Right ventricle myocardium inferior (tissue), 1 donor: ENCODE measurements around the gene DUSP9. TPM values are rescaled to one million over a fixed set of nuclear protein-coding genes. Genes with fewer than 3 reads are reported as not detected.

Experiments used
- ATAC-seq: fragments of 200-7000 bp; cut with Tn5 transposase; one replicate; pipeline ENCODE4 v1.9.1; 2020; ENCODE audit warnings: mild to moderate bottlenecking, moderate library complexity
- DNase-seq: peaks from one replicate; pipeline ENCODE4 v3.0.0; 2021; ENCODE audit errors: missing footprints
- intact Hi-C: fragments of 100-400 bp; cut with DNase I; formaldehyde crosslinking; loops from one replicate; pipeline ENCODE4 v1.11.0; 2022
- total RNA-seq: library from RNA; stranded (reverse); fragmentation: NEBNext Ultra II Directional; extraction: Animal tissue kit (Norgen Biotek cat#: 25700); gene quantifications from one replicate; pipeline ENCODE4 v1.2.1, GENCODE V29; 2021
- donor health status: DM: no; HTN: yes; CAD: no; lungs with severe emphysema.

DUSP9 gene
- total RNA-seq, 1 donor from 2014 or later: 0.19 TPM

GRCh38 chrX:153614818-153615217 lies 32.2 kb upstream of the DUSP9 start:
- ATAC-seq: no peak
- intact Hi-C loops: no loop called here
- no peak for DNase-seq

DNA sequence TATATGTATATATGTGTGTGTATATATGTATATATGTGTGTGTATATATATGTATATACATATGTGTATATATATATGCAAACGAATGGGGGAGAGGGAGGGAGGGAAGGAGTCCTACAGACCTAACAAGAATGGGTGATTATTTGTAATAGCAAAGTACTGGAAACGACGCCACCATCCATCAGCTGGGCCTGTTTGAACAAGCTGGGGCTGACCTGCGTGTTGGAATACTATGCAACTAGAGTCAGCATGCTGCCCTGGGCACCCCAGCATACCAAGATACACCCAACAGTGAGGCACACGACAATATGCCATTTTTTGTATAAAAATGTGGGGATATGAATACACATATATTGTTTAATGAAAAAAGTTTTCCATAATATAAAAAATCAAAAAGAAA lies 26.4 kb upstream of the DUSP9 start:
- no peak for ATAC-seq
- intact Hi-C loops: no loop called here
- no peak for DNase-seq

DNA sequence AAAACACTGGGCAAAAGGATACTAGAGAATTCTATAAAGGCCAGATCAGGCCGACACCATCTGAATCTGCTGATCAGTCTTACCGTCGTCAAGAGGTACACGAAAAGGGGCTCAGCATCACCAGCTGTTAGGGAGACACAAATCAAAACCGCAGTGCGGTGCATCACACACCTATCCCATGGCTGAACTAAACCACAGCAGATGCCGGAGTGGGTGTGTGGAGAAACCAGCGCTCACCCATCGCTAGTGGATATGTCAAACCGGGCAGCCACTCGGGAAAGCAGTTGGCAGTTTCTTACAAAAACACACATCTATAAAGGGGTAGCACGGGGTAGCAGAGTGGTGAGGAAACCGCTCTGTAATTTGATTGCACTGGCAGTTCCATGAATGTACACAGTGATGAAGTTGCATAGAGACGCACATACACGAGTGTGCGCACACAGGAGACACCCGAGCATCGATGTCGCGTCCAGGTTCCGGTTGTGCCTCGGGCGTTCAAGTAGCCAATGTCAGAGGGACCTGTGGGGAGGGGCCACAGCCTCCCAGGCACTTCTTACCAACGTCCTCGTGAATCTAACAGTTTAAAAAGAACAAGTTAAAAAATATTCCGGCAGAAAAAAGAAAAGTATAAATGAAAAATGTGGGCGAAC lies 24.9 kb upstream of the DUSP9 start:
- no peak for DNase-seq
- intact Hi-C loops: no loop called here

DNA sequence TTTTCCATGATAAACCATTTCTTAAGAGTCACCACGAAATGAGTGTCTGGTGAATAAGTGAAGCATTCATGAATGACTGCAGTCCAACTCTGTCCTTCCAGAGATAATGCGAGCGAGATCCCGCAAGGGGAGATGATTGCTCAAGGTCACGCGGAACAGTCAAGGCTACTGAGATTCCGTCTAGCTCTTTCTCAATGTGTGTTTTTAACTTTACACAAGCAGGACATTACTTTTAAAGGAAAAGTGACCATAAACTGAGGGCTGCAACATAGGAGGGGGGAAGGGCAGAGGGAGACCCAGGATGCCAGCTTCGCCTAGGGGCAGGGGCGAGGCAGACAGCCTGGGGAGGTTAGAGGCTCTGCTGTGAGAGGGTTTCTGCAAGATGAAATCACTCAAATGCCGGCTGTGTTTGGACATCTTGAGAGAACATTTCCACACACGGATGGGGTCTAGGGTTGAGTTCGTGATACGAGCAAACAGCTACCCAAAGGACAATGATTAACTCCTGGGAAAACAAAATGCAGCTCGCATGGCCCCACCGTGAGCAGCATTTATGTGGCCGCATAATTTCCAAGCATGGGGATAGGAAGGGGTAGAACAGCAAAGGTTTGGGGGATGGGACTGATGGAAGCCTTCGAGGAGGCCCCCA lies 24.2 kb upstream of the DUSP9 start:
- DNase-seq (no peak), ATAC-seq (no peak)
- intact Hi-C loops: no loop called here

More for the DNA sequence above, 24.9 kb upstream of the DUSP9 start:
- ATAC-seq: no peak

- intact Hi-C loops: no loop called here
- ATAC-seq (no peak), DNase-seq (no peak)
Observed at GRCh38 chrX:153623310-153624029, 23.5 kb upstream of the DUSP9 start.

DNA sequence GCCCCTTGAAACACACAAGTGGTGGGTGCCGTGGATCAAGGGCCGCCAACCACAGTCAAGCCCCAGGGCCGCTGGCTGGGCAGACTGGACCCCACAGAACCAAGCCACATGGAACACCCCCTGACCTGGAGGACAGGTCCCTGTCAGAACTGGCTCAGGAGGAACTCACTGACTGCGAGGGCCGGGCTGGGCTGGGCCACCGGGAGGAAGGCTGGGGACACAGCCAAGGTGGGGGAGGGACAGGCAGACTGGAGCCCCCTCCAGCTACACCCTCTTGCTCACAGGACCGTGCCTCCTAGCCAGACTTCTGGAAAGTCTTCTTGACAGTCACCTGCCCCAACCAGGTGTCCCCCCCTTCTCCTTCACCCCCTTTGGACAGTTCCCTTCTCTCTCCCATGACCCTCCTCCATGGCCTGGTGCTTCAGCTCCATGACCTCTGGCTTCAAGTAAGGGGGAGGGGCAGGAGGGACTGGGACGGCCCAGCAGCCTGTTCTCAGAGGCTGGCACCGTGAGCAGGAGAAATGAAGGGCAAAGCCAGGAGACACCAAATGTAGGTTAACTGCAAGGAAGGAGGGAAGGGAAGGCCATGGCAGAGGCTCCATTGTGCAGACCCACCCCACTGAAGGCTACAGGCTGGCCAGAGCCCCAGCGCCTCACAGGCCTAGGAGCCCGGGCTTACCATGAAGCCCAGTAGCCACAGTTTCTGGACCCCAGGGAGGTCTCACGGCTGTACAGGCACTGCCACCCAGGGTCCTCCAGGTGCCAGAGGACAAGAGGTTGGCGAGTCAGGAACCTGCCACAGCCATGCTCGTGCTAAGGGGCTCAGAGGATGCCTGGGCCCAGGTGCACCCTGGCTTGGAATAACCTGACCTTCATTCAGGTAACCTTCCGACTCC lies 22.6 kb upstream of the DUSP9 start:
- intact Hi-C loops: no loop called here
- DNase-seq (no peak), ATAC-seq (no peak)

- no peak for ATAC-seq
- intact Hi-C loops: no loop called here
- DNase-seq: no peak
Observed at GRCh38 chrX:153625271-153626024, 21.6 kb upstream of the DUSP9 start.

DNA sequence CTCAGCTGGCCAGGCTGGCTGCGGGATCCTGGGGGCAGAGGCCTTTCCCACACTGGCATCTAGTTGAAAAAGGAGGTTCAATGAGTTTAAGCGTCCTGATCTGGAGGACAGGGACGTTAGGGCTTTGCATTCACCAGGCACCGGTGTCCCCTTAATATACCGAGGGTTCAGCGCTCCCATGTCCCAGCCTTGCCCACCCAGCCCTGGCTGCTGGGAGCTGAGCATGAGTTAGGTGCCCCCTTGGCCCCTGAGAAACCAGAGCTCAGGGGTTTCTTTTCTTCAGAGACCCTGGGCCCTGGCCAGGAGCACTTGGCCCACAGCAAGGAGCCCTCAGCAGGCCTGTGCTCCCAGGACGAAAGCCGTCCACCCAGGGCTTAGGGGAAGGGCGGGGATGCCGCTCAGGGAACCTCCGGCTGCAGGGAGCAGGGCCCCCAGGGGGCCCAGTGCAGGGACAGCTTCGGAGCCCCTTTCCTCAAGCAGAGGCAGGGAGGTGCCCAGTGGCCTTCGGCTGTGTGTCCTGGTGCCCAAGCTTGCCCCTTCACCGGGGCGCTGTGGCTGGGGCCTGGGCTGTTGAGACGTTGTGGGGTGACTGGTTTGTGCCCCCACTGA lies 20.9 kb upstream of the DUSP9 start:
- no peak for DNase-seq
- no peak for ATAC-seq
- intact Hi-C loops: no loop called here

- no peak for ATAC-seq
- no peak for DNase-seq
- intact Hi-C loops: no loop called here
Observed at GRCh38 chrX:153626863-153627674, 19.9 kb upstream of the DUSP9 start.

DNA sequence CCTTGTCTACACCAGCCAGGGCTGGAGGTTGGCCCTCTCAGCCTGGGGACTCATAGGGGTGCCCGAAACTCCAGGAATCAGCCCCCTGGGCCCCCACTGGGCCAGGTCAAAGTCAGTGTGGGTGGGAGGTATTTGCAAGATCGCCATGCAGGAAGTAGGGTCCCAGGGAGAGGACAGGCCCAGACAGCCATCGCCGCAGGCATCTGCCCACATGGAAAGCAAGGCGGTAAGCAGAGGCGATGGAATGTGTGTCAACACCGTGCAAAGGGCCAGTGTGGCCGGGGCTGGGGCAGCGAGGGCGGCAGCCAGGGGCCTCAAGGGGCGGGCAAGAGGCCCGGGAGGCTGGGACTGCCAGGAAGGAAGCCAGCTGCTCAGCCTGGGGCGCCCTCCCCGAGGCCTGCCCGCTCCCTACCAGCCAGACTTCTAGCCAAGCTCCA lies 19.3 kb upstream of the DUSP9 start:
- ATAC-seq (no peak), DNase-seq (no peak)
- intact Hi-C loops: no loop called here

DNA sequence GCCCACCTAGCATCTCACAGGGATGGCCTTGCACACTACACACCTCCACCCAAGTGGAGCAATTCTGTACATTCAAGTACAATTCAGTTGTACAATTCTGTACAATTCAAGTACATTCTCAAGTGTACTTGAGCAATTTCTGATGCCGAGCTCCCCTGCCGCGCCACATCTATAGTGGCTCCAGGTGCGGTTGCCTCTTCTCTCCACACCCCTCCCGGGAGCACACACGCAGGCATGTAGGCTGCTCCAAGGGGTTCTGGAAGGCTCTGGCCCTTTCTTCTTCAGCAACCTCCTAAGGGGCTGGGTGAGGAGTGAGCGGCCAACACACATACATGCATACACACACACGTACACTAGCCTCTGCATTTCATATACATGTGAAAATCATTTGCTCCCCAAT lies 18.9 kb upstream of the DUSP9 start:
- no peak for DNase-seq
- ATAC-seq: no peak
- intact Hi-C loops: no loop called here

GRCh38 chrX:153628665-153629064 lies 18.3 kb upstream of the DUSP9 start:
- ATAC-seq: no peak
- intact Hi-C loops: no loop called here
- DNase-seq: no peak

- DNase-seq: no peak
- intact Hi-C loops: no loop called here
- no peak for ATAC-seq
Observed at GRCh38 chrX:153631346-153631745, 15.7 kb upstream of the DUSP9 start.

DNA sequence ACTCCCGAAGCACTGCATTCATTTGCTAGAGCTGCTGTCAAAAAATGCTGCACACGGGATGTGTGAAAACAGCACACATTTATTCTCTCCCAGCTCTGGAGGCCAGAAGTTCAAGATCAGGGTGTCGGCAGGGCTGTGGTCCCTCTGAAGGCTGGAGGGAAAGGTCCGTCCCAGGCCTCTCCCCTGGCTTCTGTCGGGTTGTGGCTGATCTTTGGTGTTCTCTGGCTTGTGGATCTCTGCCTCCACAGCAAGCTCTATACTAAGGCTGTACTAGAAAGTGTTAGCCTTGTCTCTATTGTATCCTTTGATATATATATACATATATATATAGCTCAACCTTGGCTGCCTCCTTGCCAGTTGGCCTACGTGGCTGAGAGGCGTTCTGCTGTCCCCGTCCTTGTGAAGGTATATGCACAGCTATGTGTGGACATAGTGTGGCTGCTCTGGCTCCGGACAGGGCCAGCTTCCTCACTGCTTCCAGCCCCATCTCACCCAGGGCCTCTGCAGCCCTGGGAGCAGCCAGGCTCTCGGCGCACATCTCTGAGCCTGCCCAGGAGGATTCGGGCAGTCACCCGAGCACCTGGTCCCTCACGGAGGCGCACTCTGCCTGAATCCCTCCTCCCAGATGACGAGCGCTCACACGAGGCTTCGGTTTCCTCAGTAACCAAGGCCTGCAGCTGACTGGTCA lies 15.0 kb upstream of the DUSP9 start:
- DNase-seq (no peak), ATAC-seq (no peak)
- intact Hi-C loops: no loop called here

- DNase-seq (no peak), ATAC-seq (no peak)
- intact Hi-C loops: no loop called here
Observed at GRCh38 chrX:153632595-153632946, 14.4 kb upstream of the DUSP9 start.

GRCh38 chrX:153633048-153633447 lies 14.0 kb upstream of the DUSP9 start:
- ATAC-seq: no peak
- intact Hi-C loops: no loop called here
- no peak for DNase-seq

- no peak for ATAC-seq
- intact Hi-C loops: no loop called here
- no peak for DNase-seq
Observed at GRCh38 chrX:153633607-153634180, 13.3 kb upstream of the DUSP9 start.
